Left kidney (tissue), 8 donors: ENCODE measurements around the gene GABBR1. TPM values are rescaled to one million over a fixed set of nuclear protein-coding genes. Genes with fewer than 3 reads are reported as not detected.
"Not testable (repeated sequence)": the region's sequence is repeated elsewhere in the genome, so short reads cannot be mapped to it uniquely, and the experiment has no call there.

Experiments
- DNase-seq: peaks from one replicate; pipeline ENCODE4 v3.0.0-alpha.2; 2013
- long read RNA-seq, 8 donors: transcript quantifications; one replicate each; lab custom pipeline, GENCODE V29; 2026
- polyA plus RNA-seq: library from polyadenylated mRNA; unstranded; fragments of 120-200 nt; gene quantifications from one replicate; pipeline ENCODE4 v1.2.1, GENCODE V29; 2013; ENCODE audit not compliant: insufficient read length

Gene GABBR1
- polyA plus RNA-seq: 99.7 TPM
- long read RNA-seq, donor 1, transcript GABBR1-207 (4 exons, 1,252 nt): major isoform, 6 of 17 reads
- long read RNA-seq, donor 1, partial matches to known transcripts: 10 of 17 reads
- long read RNA-seq, donor 1, other reads (novel, unspliced or antisense): 0 of 17 reads
- long read RNA-seq, donor 2, transcript GABBR1-207 (4 exons, 1,252 nt): major isoform, 13 of 24 reads
- long read RNA-seq, donor 2, partial matches to known transcripts: 9 of 24 reads
- long read RNA-seq, donor 2, other reads (novel, unspliced or antisense): 0 of 24 reads
- long read RNA-seq, donor 3, transcript GABBR1-207 (4 exons, 1,252 nt): major isoform, 5 of 8 reads
- long read RNA-seq, donor 3, partial matches to known transcripts: 0 of 8 reads
- long read RNA-seq, donor 3, other reads (novel, unspliced or antisense): 0 of 8 reads
- long read RNA-seq, donor 4: 0 reads
- long read RNA-seq, donor 5, transcript GABBR1-207 (4 exons, 1,252 nt): major isoform, 13 of 88 reads
- long read RNA-seq, donor 5, partial matches to known transcripts: 72 of 88 reads
- long read RNA-seq, donor 5, other reads (novel, unspliced or antisense): 0 of 88 reads
- long read RNA-seq, donor 6, partial matches to known transcripts: 0 of 4 reads
- long read RNA-seq, donor 6, other reads (novel, unspliced or antisense): 0 of 4 reads
- long read RNA-seq, donor 7, transcript GABBR1-207 (4 exons, 1,252 nt): major isoform, 6 of 12 reads
- long read RNA-seq, donor 7, partial matches to known transcripts: 5 of 12 reads
- long read RNA-seq, donor 7, other reads (novel, unspliced or antisense): 0 of 12 reads
- long read RNA-seq, donor 8, partial matches to known transcripts: 0 of 2 reads
- long read RNA-seq, donor 8, other reads (novel, unspliced or antisense): 0 of 2 reads

DNA sequence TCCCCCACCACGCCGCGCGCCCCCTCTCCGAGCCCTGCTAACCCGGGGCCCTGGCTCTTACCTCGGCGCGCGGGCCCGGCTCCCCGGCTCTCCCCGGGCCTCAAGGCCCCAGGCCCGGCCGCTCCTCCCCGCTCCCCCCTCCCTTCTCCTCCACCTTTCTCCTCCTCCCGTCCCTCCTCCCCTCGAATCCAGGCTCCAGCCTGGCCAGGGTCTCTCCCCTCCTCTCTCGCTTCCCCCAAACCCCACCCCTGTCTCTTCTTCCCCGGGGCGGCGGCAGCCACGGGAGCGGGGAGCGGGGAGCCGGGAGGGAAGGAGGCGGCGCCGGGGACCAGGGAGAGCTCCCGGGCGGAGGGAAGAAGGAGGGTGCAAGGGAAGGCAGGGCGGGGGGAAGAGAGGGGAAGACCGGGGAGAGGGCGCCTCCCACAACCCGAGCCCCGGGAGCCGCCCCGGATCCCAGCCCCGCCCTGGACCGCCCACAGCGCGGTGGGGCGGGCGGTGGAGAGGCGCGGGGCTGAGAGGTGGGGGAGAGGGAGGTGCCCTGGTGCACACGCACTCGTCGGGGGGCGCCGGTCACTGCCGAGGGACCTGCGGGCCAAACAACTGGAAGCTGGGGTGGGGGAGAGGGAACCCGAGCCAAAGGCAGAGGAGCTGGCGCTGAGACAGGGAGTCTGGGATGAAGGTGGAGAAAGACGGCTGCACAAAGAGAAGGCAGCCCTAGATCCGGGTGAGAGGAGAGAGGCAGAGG is at the start of gene GABBR1:
GABBR1 (minus strand) TSS at position 395 of the 745 bp plus-strand sequence. CDS start 798 bp downstream, outside the sequence.
- peak; percentile 92 for DNase-seq

DNA sequence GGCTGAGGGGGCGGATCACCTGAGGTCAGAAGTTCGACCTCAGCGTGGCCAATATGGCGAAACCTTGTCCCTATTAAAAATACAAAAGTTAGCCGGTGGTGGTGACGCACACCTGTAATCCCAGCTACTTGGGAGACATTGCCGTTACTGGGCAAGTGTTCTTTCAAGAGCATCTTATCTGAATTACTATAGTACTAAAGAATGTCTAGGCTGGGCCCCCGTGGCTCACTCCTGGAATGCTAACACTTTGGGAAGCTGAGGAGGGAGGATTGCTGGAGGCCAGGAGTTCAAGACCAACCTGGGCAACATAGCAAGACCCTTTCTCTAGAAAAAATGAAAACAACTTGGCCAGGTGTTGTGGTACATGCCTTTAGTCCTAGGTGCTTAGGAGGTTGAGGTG is 48.8 kb upstream of the GABBR1 start:
- no peak for DNase-seq

DNA sequence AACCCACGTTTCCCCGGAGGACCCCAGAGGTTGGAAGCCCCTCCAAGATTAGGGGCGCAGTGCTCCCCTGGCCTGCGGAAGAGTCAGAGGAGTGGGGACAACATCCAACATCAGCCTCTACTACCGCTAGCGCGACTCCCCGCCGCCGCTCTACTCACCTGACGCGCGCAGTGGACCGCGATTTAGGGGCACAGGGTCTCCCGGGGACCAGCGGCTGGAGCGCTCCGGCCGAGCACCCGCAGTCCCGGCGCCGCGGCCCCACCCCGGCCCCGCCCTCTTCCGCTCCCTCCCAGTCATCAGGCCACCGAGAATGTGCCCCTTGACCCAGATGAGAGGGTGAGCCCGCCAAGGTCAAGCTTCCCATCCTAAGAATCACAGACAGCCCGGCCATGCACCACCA is 47.9 kb upstream of the GABBR1 start, which contains the start of gene ZFP57:
ZFP57 (minus strand) TSS at position 249 of the 400 bp plus-strand sequence. CDS start 4,149 bp downstream, outside the sequence.
- DNase-seq: no peak

DNA sequence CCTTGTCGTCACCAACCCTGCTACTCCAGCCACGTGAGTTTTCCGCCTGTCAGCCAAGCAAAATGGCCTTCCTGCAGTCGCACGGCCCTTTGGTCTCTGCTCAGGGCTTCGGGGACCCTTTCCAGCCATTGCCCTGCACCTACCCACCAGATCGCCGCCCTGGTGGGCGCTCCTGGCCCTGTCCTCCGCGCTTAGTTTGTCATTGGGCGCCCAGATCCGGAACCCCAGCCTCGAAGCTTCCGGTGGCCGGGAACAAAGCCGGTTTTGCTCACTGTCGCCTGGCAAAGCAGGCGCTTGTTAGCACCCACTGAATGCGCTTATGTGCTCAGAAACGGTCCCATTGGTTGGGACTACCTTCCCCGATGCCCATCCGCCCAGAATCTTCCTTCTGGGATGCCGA is 47.4 kb upstream of the GABBR1 start:
- no peak for DNase-seq

DNA sequence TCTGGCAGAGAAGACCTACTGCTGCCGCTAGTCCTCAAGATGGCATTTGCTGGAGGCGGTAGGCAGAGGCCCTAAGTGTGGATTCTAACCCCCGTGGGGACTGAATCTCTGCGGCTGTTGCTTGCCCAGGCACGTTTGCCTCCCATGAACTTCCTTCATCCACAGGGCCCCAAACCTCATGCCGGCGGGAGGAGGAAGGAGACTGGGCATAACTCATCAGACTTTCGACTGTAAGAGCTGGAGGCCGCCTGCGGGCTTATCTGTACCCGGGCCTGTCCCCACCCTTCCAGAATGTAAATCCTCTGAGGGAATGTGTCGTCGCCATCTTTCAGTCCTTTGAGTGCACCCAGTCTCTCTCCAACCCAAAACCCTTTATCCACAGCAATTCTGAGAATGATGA is 47.0 kb upstream of the GABBR1 start:
- DNase-seq: no peak

DNA sequence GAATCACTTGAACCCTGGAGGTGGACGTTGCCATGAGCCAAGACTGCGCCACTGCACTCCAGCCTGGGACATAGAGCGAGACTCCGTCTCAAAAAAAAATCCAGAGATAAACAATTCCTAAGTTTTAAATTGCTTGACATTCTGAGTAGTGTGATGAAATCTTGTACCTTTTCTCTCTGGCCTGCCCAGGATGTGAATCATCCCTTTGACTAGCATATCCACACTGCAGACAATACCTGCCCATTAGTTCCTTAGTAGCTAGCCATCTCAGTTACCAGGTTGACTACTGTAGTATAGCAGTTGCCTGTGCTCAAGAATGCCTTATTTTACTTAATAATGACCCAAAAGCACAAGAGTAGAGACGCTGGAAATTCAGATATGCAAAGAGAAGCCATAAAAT is 45.1 kb upstream of the GABBR1 start:
- DNase-seq: no peak

DNA sequence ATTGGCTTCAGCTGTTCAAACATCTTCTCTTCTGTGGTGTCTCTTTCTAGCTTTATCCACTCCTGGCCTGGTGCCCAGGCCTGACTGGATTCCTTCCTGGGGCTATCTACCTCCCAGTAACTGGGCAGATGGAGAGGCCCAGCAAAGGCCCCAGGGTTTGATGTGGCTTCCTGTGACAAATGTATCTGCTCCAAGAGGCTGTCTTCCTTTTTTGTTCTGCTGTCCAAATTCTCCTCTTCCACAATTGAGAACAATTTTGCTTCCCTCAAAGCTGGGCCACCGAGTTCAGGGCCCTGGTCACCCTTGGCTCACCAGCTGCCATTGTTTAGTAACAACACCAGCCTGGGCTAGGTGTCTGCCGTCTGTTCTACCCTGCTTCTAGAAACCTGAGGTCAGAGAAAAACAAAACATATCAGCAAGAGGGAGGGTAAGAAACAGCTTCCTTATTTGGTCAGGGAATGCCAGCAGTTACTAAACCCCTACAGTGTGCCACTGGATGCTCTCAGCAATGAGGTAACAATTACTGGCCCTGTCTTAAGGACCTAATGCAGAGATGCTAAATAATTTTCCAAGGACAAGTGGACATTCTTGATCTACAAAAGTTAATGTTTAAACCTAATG is 44.1 kb upstream of the GABBR1 start:
- no peak for DNase-seq

DNA sequence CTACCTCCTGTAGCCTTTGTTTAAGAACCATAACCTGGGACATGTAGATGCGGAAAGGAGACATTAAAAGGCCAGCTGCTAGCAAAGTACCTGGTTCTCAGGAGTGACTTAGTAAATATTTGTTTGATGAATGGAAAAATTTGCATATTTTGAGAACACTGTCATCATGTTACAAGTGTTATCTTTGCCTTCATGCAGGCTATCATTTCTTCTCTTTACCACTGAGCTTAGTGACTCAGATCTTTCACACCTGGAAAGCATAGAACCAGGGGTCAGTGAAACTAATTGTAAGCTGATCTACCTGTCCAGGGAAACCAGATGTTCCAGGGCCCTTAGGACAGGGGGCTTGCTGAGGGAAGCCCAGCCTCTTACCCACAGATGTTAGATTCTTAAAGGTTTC is 42.6 kb upstream of the GABBR1 start:
- no peak for DNase-seq

DNA sequence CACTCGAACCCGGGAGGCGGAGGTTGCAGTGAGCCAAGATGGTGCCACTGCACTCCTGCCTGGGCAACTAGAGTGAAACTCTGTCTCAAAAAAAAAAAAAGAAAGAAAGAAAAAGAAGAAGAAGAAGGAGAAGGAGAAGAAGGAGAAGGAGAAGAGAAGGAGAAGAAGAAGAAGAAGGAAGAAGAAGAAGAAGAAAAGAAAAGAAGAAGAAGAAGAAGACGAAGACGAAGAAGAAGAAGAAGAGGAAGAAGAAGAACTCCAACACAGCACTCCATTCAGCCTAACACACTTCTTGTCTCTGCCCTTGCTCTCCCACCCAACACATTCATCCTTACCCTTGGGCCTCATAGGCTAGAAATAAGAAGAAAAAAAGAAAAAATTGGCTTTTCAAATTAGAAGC is 41.0 kb upstream of the GABBR1 start:
- no peak for DNase-seq

DNA sequence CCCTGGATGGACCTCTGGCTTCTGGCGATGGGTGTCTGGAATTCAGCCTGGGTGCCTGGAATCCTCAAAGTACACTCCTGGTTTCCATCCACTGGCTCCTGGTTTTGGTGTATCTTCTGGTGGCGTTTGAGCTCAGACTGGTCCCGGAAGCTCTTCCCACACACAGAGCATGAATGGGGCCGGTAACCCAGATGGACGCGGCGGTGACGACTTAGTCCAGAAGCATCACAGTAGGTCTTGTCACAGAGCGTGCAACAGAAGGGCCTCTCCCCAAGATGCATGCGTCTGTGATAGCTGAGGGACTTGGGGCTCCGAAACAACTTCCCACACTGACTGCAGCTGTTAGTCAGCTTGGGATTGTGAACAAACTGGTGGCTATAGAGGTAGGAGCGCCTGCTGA is 40.2 kb upstream of the GABBR1 start:
- no peak for DNase-seq

DNA sequence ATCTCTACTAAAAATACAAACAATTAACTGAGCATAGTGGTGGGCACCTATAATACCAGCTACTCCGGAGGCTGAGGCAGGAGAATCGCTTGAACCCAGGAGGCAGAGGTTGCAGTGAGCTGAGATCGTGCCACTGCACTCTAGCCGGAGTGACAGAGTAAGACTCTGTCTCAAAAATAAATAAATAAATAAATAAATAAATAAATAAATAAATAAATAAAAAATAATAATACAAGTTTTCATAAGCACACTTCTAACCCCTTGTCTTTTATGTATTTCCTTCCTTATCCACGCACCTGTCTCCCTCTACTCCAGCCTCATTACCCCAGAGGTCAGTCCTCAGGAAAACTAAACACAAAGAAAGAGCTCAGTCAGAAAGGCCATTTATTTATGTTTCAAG is 39.1 kb upstream of the GABBR1 start:
- DNase-seq: not testable (repeated sequence)

DNA sequence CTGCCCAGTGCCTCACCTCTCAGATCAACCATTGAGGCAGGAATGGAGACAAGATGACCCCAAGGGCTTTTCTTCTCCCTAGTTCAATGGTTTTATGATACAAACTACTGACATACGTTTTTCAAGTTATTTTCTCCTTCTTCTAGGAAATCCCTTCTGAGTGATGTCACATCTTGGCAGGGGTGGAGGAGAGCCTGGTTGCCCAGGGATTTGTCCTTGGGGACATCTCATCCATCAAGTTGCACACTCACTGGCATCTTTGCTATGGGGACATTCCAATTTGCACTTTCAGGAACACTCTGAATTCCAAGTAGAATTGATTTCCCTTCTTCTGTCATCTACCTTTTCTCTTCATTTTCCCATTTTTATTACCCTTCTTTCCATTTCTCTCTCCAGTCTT is 38.0 kb upstream of the GABBR1 start:
- no peak for DNase-seq

DNA sequence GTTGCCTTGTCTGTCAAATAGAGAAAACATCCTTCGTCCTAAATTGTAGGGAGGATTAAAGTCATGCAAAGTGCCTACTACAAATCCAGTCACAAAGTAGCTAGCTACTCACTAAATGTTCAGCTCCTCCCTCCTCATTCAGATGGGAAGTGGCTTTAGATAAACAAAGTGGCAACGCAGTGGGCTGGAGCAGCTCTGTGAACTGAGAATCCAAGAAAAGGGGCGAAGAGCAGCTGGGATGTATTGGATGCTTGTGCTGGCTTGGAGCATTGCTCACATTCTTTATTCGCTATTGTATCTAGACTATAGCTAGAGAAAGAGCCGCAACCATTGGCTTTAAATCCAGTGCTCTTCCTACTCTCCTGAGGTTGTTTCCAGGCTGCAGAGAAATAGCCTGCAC is 34.2 kb upstream of the GABBR1 start:
- DNase-seq: no peak

DNA sequence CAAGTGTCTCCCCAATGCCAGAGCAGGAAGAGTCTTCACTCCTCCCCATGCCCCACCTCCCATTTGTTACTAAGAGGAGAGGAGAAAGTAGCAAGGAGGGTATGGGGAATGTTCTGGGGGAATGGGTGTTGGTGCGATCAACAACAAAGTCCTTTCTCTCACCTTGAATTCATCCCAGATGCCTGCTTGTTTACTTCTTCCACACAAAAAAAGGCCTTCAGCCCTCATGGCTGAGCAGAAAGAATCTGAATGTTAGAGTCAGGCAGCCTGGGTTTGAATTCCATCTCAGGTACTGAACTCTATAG is 33.8 kb upstream of the GABBR1 start:
- DNase-seq: no peak

DNA sequence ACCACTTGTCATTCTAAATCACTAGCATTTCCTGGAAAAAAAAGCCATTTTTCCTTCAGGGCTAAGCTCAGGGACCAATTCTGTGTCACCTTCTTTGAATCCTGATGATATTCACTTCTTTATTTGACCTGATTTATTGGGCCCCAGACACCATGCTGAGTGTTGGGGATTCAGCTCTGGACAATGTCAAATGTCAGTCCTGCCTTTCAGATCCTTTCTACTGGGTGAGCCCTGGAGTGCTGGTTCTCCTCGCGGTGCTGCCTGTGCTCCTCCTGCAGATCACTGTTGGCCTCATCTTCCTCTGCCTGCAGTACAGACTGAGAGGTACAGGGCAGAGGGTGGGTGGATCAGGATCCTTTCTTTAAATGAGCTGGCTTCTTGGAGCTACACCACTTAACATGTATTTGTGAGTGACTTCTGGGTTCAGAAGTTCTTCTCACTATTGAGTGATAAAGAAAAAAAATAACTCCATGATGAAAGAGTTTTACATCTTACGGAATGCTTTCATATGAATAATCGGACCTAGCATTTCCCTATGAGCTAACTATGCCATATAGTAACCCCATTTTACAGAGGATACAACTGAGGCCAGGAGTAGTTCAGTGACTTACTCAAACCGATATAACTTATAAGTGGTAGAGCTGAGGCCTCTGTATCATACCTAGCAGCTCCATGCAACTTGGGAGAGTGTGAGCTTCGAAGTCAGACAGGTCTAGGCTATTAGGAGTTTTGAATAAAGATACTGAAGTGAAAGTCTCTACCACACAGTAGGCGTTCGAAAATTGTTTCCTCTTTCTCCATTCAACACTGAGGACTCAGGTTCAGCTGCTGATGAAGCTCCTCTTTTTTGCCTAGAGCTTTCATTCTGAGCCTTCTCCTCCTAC is 33.2 kb upstream of the GABBR1 start:
- DNase-seq: no peak

DNA sequence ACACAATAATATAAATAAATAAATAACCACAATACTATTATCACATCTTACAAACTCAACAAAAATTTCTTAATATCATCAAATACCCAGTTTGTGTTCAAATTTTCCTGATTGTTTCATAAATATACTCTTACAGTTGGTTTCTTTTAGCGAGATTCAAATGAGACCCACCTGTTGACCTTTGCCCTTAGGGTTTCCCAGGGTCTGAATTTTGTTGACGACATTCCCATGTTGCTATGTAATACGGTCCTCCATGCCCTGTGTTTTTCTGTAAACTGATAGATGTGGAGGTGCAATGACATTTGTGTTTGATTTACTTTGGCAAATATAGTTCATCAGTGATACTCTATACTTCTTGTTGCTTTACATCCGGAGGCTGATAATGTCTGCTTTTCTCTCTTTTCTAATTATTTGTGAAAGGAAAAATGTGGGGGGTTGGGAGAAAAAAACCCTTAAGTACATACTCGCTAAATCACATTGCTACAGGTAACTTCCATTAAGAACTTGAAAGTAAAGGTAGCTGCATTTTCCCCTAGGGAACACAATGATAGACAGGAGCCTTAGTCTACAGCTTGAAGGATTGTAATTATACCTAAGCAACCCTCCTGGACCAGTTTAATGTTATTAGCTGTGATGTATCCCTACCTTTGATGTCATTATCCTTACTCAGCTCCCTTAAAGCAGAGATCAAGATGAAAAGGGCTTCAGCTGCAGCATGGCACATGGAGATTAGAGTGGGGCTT is 30.5 kb upstream of the GABBR1 start:
- no peak for DNase-seq

DNA sequence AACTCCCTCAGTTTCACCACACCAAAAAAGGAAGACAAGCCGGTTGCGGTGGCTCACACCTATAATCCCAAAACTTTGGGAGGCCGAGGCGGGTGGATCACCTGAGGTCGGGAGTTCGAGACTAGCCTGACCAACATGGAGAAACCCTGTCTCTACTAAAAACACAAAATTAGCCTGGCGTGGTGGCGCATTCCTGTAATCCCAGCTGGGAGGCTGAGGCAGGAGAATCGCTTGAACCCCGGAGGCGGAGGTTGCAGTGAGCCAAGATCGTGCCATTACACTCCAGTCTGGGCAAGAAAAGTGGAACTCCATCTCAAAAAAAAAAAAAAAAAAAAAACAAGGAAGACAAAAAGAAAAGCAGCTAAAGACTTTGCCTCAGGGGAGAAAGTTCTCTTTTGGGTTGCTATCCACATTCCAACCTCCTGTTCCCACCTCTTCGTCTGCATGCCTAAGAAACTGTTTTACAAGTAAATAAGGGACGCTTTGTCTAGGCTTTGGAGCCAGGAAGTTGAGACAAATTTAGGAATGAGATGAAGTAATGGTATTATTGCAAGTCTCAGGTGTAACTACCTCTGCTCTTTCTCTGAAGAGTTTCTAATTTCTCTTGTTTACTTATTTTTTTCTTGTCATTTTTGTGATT is 28.6 kb upstream of the GABBR1 start:
- not testable (repeated sequence) for DNase-seq

DNA sequence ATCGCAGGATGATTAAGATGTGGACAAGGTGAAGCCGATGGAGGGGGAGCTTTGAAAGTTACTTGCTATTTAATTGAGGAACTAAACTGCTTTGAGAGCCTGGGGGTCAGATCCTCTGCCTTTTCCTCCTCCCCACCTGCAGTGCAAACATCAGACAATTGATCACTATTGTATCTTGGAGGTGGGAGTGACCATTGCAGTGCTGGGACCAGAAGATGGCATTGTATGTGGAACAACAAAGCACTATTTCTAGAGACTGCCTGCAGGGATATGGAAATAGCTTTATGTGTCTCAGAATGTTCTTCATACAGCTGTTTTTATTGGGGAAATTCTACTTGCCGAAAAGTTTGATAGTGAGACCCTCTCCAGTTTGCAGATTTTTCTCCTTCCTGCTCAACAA is 28.1 kb upstream of the GABBR1 start:
- no peak for DNase-seq

DNA sequence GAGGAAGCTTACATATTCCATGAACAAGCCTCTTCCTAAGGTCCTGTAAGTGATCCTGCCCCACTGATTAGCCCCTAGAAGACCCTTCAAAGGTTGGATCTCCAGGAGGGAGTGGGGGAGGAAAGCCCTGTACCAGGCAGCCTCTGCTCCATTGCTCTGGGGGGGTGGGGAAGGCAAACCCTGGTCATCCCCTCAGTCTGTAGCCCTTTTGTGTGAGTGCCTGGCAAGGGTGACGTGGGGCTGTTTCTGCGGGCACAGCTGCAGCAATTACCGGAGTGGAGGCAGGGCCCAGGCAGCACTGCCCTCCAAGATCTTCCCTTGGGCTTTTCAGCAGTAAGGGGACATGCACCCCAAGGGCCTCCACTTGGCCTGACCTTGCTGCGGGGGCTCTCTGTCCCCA is 23.8 kb upstream of the GABBR1 start, which contains the start of gene MOG:
MOG (plus strand) TSS at position 295 of the 400 bp plus-strand sequence. CDS start 118 bp downstream, outside the sequence.
- DNase-seq: no peak

DNA sequence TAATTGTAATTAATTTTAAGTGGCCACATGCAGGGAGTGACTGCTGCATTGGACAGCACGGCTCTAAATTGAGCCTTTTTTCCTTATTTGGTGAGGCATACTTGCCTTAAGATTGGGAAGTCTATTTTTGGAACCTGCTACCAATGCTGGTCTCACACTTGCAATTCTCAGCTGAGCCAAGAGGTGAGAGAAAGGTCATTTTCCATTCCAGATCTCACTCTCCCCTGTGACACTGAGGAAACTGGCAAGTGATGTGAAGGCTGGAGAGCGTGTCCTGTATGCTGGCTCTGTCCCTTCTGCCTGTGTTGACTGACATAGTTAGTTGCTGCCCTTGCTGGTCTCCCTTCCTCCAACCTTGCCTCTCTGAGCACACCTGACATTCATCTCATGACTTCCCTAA is 23.2 kb upstream of the GABBR1 start:
- no peak for DNase-seq
